ENCODE results near the gene PRKN.

- TF ChIP-seq GATA2 (IDR thresholded peaks at IDR 0.05; ENCODE audit: low read depth, low read length) (no peak), GATA3 (IDR thresholded peaks at IDR 0.05; ENCODE audit: low read depth, low read length) (no peak)
These were observed 1379.5 kb downstream of the PRKN start for GRCh38 chr6:161347988-161348627.
